Hepatocyte (in vitro differentiated cells): ENCODE results near the gene ANXA7.

Experiments used
- EZH2 ChIP-seq: fragments of 200-600 bp; sonication (generic); IDR thresholded peaks from 2 replicates; pipeline ENCODE4 v1.6.1; 2016; ENCODE audit warnings: antibody characterized with exemption, mild to moderate bottlenecking, borderline replicate concordance
- EZH2phosphoT487 ChIP-seq: fragments of 200-600 bp; sonication (generic); IDR thresholded peaks from one replicate; pipeline ENCODE4 v1.6.1; 2018; ENCODE audit warnings: antibody characterized with exemption, mild to moderate bottlenecking, low read depth, moderate library complexity; ENCODE audit not compliant: unreplicated experiment, severe bottlenecking
- TF ChIP-seq, protein P1 (sequence below): fragments of 200-600 bp; sonication (generic); IDR thresholded peaks from 2 replicates; pipeline ENCODE4 v1.5.1; 2016; ENCODE audit warnings: antibody characterized with exemption, mild to moderate bottlenecking; ENCODE audit not compliant: poor library complexity

DNA sequence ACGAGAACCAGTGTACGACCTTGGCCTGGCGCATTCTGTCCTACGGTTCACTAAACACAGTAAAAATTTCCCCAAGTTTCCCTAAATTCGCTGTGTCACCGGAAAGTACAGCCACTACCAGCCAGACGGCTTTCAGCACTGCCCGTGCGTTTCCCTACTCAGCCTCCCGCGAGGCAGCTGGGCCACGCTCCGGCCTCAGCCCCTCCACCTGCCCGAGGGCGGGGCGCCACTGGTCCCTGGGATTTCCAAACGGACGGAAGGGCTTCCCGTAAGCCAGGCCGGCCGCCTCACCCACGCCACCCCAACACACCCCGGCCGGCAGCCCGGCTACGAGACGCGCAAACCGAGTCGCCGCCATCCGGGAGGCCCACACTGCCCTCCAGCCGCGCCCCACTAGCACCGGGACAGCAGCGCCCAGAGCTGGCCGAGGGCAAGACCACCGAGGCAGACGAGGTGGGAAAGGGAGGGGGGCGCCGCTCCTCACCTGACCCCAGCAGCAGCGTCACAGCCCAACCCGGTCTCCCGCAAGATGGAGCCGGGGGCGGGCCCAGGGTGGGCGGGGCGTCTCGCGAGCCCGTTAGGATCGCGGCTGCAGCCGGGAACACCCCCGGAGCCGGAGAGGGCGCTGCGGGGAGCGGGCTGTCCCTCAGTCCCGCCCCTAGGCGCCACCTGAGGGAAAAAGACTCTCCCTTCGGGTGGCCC lies at the start of gene ANXA7:
- no peak for TF ChIP-seq EZH2phosphoT487
- TF ChIP-seq, protein P1, sequence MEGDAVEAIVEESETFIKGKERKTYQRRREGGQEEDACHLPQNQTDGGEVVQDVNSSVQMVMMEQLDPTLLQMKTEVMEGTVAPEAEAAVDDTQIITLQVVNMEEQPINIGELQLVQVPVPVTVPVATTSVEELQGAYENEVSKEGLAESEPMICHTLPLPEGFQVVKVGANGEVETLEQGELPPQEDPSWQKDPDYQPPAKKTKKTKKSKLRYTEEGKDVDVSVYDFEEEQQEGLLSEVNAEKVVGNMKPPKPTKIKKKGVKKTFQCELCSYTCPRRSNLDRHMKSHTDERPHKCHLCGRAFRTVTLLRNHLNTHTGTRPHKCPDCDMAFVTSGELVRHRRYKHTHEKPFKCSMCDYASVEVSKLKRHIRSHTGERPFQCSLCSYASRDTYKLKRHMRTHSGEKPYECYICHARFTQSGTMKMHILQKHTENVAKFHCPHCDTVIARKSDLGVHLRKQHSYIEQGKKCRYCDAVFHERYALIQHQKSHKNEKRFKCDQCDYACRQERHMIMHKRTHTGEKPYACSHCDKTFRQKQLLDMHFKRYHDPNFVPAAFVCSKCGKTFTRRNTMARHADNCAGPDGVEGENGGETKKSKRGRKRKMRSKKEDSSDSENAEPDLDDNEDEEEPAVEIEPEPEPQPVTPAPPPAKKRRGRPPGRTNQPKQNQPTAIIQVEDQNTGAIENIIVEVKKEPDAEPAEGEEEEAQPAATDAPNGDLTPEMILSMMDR = peak; percentile 19
- TF ChIP-seq EZH2 = no peak
